Ovary (tissue), 9 donors: ENCODE results near the gene TOR1A. TPM values are rescaled to one million over a fixed set of nuclear protein-coding genes. Genes with fewer than 3 reads are reported as not detected.

Experiments used
- DNase-seq, 5 donors: peaks; one replicate each; pipeline ENCODE4 v3.0.0-alpha.2; 2019 to 2020
- H3K27ac ChIP-seq, 2 donors: fragments of 200-600 bp; one replicate each; pipeline versions ENCODE4 v1.5.1 to v1.8.0; 2019 to 2022
- H3K27me3 ChIP-seq: fragments of 200-600 bp; one replicate; pipeline ENCODE4 v1.8.0; 2022
- H3K36me3 ChIP-seq: fragments of 200-600 bp; sonication (generic); one replicate; pipeline ENCODE4 v1.5.1; 2019
- H3K4me1 ChIP-seq: one replicate; pipeline ENCODE4 v1.8.1; 2013; ENCODE audit warnings: mild to moderate bottlenecking, moderate library complexity; ENCODE audit not compliant: insufficient read depth
- H3K4me3 ChIP-seq: fragments of 200-600 bp; sonication (generic); one replicate; pipeline ENCODE4 v1.5.1; 2017
- H3K9me3 ChIP-seq, 2 donors: fragments of 200-600 bp in 1 of 2; sonication (generic) in 1 of 2; one replicate each; pipeline versions ENCODE4 v1.5.1 to v1.8.1; 2013 to 2019; ENCODE audit warnings: mild to moderate bottlenecking in 1 of 2, moderate library complexity in 1 of 2
- CTCF ChIP-seq, 3 donors: fragments of 450-650 bp in 2 of 3; fragments of 200-600 bp in 1 of 3; IDR thresholded peaks; one replicate each; pipeline versions ENCODE4 v1.5.1 to v1.8.0; 2016 to 2022; ENCODE audit warnings: antibody characterized with exemption in 3 of 3, mild to moderate bottlenecking in 1 of 3
- EP300 ChIP-seq: sonication (generic); formaldehyde crosslinking; IDR thresholded peaks from one replicate; pipeline ENCODE4 v1.6.1; 2017; ENCODE audit warnings: antibody characterized with exemption
- POLR2A ChIP-seq: fragments of 450-650 bp; IDR thresholded peaks from one replicate; pipeline ENCODE4 v1.6.1; 2017; ENCODE audit warnings: antibody characterized with exemption, mild to moderate bottlenecking, moderate library complexity
- WGBS, 3 donors: extraction: QIAGEN DNeasy Blood & Tissue Kit in 1 of 3; methylation state at CpG; one replicate each; pipeline versions ENCODE4 v1.1.5 to v1.1.7; 2013 to 2017; 5-methylcytosine and 5-hydroxymethylcytosine counted together
- intact Hi-C, 4 donors: fragments of 100-400 bp; cut with DNase I; formaldehyde crosslinking; loops; one replicate each; pipeline versions ENCODE4 v1.11.0 to v1.15.1; 2022 to 2023
- polyA plus RNA-seq, 2 donors: library from polyadenylated mRNA; stranded (reverse); fragments of 200-250 nt in 1 of 2; fragments of 350-450 nt in 1 of 2; fragmentation: Illumina TruSeq in 1 of 2; extraction: RNeasy Lipid Tissue Mini Kit (QIAGEN cat#74804) in 1 of 2; gene quantifications; one replicate each; pipeline ENCODE4 v1.2.3, GENCODE V29; 2013 to 2014
- total RNA-seq, 7 donors: library from RNA; depleted of rRNA in 2 of 7; stranded (reverse); fragments of >200 nt in 2 of 7; fragmentation: NEBNext Ultra II Directional in 3 of 7; extraction: Animal tissue kit (Norgen Biotek cat#: 25700) in 3 of 7; gene quantifications; one replicate each; pipeline versions ENCODE4 v1.1.0 to v1.2.4, GENCODE V29; 2016 to 2023
- donor health status: DM: no; HTN: no; CAD: no; lungs with moderate emphysema.
- donor health status: DM: no; HTN: no; CAD: no.
- donor health status: Bipolar disorder and iron deficiency.
- donor health status: DM: yes; HTN: yes; CAD: no.
- donor health status: DM: no; HTN: no; CAD: no.
- donor health status: DM: yes; HTN: yes; CAD: no.

Gene TOR1A
- total and polyA plus RNA-seq, 9 donors, result 23.5 to 45.6 (median 27.1) TPM

- no peak overlapping the region for H3K27ac ChIP-seq
- no peaks in the 10 kb centered on the region for H3K36me3 ChIP-seq
Measured at GRCh38 chr9:129868023-129868871, 44.3 kb upstream of the TOR1A start.

GRCh38 chr9:129867136-129868022 is 43.4 kb upstream of the TOR1A start:
- Histone ChIP-seq H3K4me3 (no peak overlapping the region), H3K27ac (no peak overlapping the region), H3K4me1 (no peaks in the 10 kb centered on the region), H3K9me3 (no peaks in the 10 kb centered on the region), H3K27me3 (no peaks in the 10 kb centered on the region), H3K36me3 (no peaks in the 10 kb centered on the region)
- no peak for DNase-seq
- WGBS, 3 donors, result 76 to 83% (median 76%) methylated on average over 16 to 17 of the region's 17 CpGs
- intact Hi-C loops, result no loop called here
- TF ChIP-seq CTCF (IDR thresholded peaks at IDR 0.05) (no peak), EP300 (no peak), POLR2A (no peak)

More at GRCh38 chr9:129868023-129868871, 44.3 kb upstream of the TOR1A start:
- no peaks in the 10 kb centered on the region for H3K4me1 ChIP-seq
- no peaks in the 10 kb centered on the region for H3K27me3 ChIP-seq
- 85 to 86% (median 85%) methylated on average over 45 to 48 of the region's 48 CpGs for WGBS, 3 donors
- no peak for TF ChIP-seq CTCF (IDR thresholded peaks at IDR 0.05)
- TF ChIP-seq EP300, result no peak
- intact Hi-C loops, result no loop called here
- H3K9me3 ChIP-seq, result no peaks in the 10 kb centered on the region
- H3K4me3 ChIP-seq, result no peak overlapping the region
- DNase-seq, result no peak

- no peak for DNase-seq
- Histone ChIP-seq H3K9me3 (no peaks in the 10 kb centered on the region), H3K27ac (no peak overlapping the region), H3K36me3 (no peaks in the 10 kb centered on the region), H3K27me3 (no peaks in the 10 kb centered on the region), H3K4me1 (no peaks in the 10 kb centered on the region), H3K4me3 (no peak overlapping the region)
- no peak for TF ChIP-seq CTCF (IDR thresholded peaks at IDR 0.05)
- no peak for TF ChIP-seq EP300
- TF ChIP-seq POLR2A, result no peak
- intact Hi-C loops, result no loop called here
- WGBS, 3 donors, result 78 to 83% (median 83%) methylated on average over 17 of the region's 17 CpGs
Measured at GRCh38 chr9:129866394-129867135, 42.6 kb upstream of the TOR1A start.

GRCh38 chr9:129865668-129866320 is 41.9 kb upstream of the TOR1A start:
- Histone ChIP-seq H3K4me3 (no peak overlapping the region), H3K36me3 (no peaks in the 10 kb centered on the region), H3K27me3 (no peaks in the 10 kb centered on the region), H3K4me1 (no peaks in the 10 kb centered on the region), H3K27ac (no peak overlapping the region), H3K9me3 (no peaks in the 10 kb centered on the region)
- TF ChIP-seq POLR2A, result no peak
- TF ChIP-seq CTCF (IDR thresholded peaks at IDR 0.05), result no peak
- TF ChIP-seq EP300, result no peak
- intact Hi-C loops, result no loop called here
- 71 to 75% (median 73%) methylated on average over 14 of the region's 14 CpGs for WGBS, 3 donors
- no peak for DNase-seq
